MM.1S (cell line): ENCODE data around the gene HIP1.
"Not testable (repeated sequence)": the region's sequence is repeated elsewhere in the genome, so short reads cannot be mapped to it uniquely, and the experiment has no call there.

Experiments
- DNase-seq: peaks from one replicate; pipeline ENCODE4 v3.0.0-alpha.2; 2015
- H2AFZ ChIP-seq: fragments of 300-600 bp; sonication (generic); 2 replicates; pipeline ENCODE4 v1.6.0; 2016; ENCODE audit warnings: antibody characterized with exemption, low read length
- H3F3A ChIP-seq: fragments of 300-600 bp; sonication (generic); 2 replicates; pipeline ENCODE4 v1.6.1; 2016; ENCODE audit warnings: mild to moderate bottlenecking, antibody characterized with exemption, low read length, moderate library complexity, mixed read lengths; ENCODE audit not compliant: insufficient read depth
- H3K27ac ChIP-seq: fragments of 300-600 bp; sonication (generic); 2 replicates; pipeline ENCODE4 v1.5.1; 2016; ENCODE audit warnings: mild to moderate bottlenecking, low read length
- H3K27me3 ChIP-seq: fragments of 300-600 bp; sonication (generic); replicated peaks from 2 replicates; pipeline ENCODE4 v1.6.0; 2016; ENCODE audit warnings: low read length; ENCODE audit not compliant: insufficient read depth
- H3K36me3 ChIP-seq: fragments of 300-600 bp; sonication (generic); replicated peaks from 2 replicates; pipeline ENCODE4 v1.6.1; 2016; ENCODE audit warnings: mild to moderate bottlenecking, low read length, mixed read lengths; ENCODE audit not compliant: insufficient read depth
- H3K4me1 ChIP-seq: fragments of 300-600 bp; sonication (generic); 2 replicates; pipeline ENCODE4 v1.6.1; 2016; ENCODE audit warnings: low read length, mixed read lengths
- H3K4me2 ChIP-seq: fragments of 300-600 bp; sonication (generic); 2 replicates; pipeline ENCODE4 v1.6.0; 2016; ENCODE audit warnings: low read depth, low read length
- H3K4me3 ChIP-seq: fragments of 300-600 bp; sonication (generic); 2 replicates; pipeline ENCODE4 v1.5.1; 2016; ENCODE audit warnings: low read length, mixed read lengths
- H3K79me2 ChIP-seq: fragments of 300-600 bp; sonication (generic); 2 replicates; pipeline ENCODE4 v1.6.1; 2016; ENCODE audit warnings: mixed run types, low read length, mixed read lengths
- H3K9ac ChIP-seq: fragments of 300-600 bp; sonication (generic); 2 replicates; pipeline ENCODE4 v1.6.1; 2016; ENCODE audit warnings: low read length, mixed read lengths
- H3K9me2 ChIP-seq: fragments of 300-600 bp; sonication (generic); replicated peaks from 2 replicates; pipeline ENCODE4 v1.6.1; 2016; ENCODE audit warnings: mild to moderate bottlenecking, low read length, mixed read lengths; ENCODE audit not compliant: insufficient read depth
- H3K9me3 ChIP-seq: fragments of 300-600 bp; sonication (generic); replicated peaks from 2 replicates; pipeline ENCODE4 v1.6.1; 2016; ENCODE audit warnings: mild to moderate bottlenecking, low read length, mixed read lengths; ENCODE audit not compliant: insufficient read depth
- H4K20me1 ChIP-seq: fragments of 300-600 bp; sonication (generic); 2 replicates; pipeline ENCODE4 v1.6.1; 2016; ENCODE audit warnings: mild to moderate bottlenecking, low read length, moderate library complexity, mixed read lengths; ENCODE audit not compliant: insufficient read depth
- CTCF ChIP-seq: fragments of 300-600 bp; sonication (generic); IDR thresholded peaks from 2 replicates; pipeline ENCODE4 v1.5.1; 2016; ENCODE audit warnings: antibody characterized with exemption, low read length, mixed read lengths
- EZH2 ChIP-seq: fragments of 300-600 bp; sonication (generic); optimal IDR thresholded peaks from 2 replicates; pipeline ENCODE3; 2017; ENCODE audit warnings: low read depth, mild to moderate bottlenecking, antibody characterized with exemption, low read length, mixed read lengths
- EZH2phosphoT487 ChIP-seq: fragments of 300-600 bp; sonication (generic); IDR thresholded peaks from 2 replicates; pipeline ENCODE4 v1.6.1; 2018; ENCODE audit warnings: antibody characterized with exemption, low read length

Gene HIP1

GRCh38 chr7:75727881-75728593, 10.7 kb downstream of the HIP1 start:
- Histone ChIP-seq H3K9ac (no peak overlapping the region), H3K4me2 (no peak overlapping the region), H3K9me2 (no peaks in the 10 kb centered on the region), H2AFZ (no peak overlapping the region), H3K79me2 (no peaks in the 10 kb centered on the region), H3K27ac (no peak overlapping the region; the same call in 1 of the 2 replicates), H3K4me1 (peaks cover 7% of the 10 kb centered on the region; the same call in 1 of the 2 replicates), H3K36me3 (no peaks in the 10 kb centered on the region), H3F3A (no peaks in the 10 kb centered on the region), H4K20me1 (no peaks in the 10 kb centered on the region), H3K27me3 (no peaks in the 10 kb centered on the region), H3K9me3 (no peaks in the 10 kb centered on the region), H3K4me3 (no peak overlapping the region)
- DNase-seq, result peak; percentile 52
- no peak for TF ChIP-seq EZH2

- H3K4me3 ChIP-seq, H3K9me3 ChIP-seq, H3K9me2 ChIP-seq, H2AFZ ChIP-seq, H3K27ac ChIP-seq, H3K36me3 ChIP-seq, H3K9ac ChIP-seq, H3K27me3 ChIP-seq, H3K79me2 ChIP-seq, H3K4me1 ChIP-seq, H3K4me2 ChIP-seq, DNase-seq, H4K20me1 ChIP-seq, H3F3A ChIP-seq: not testable (repeated sequence)
Measured at GRCh38 chr7:75727351-75727750, 11.4 kb downstream of the HIP1 start.

GRCh38 chr7:75725306-75725705, 13.4 kb downstream of the HIP1 start:
- Histone ChIP-seq H3K36me3 (no peaks in the 10 kb centered on the region), H3K9me2 (no peaks in the 10 kb centered on the region), H3K9me3 (no peaks in the 10 kb centered on the region), H3K9ac (no peak overlapping the region), H3K4me2 (no peak overlapping the region), H4K20me1 (no peaks in the 10 kb centered on the region), H3K79me2 (no peaks in the 10 kb centered on the region), H3K4me3 (no peak overlapping the region), H3K27ac (no peak overlapping the region), H2AFZ (no peak overlapping the region), H3K27me3 (no peaks in the 10 kb centered on the region), H3K4me1 (peaks cover 7% of the 10 kb centered on the region; the same call in 1 of the 2 replicates), H3F3A (no peaks in the 10 kb centered on the region)
- DNase-seq, result no peak
- TF ChIP-seq EZH2phosphoT487 (no peak), EZH2 (no peak), CTCF (no peak)

- DNase-seq, result no peak
- Histone ChIP-seq H3K9me3 (no peaks in the 10 kb centered on the region), H3K9me2 (no peaks in the 10 kb centered on the region), H3K4me2 (no peak overlapping the region), H3F3A (no peaks in the 10 kb centered on the region), H2AFZ (no peak overlapping the region), H3K27ac (no peak overlapping the region), H3K4me3 (no peak overlapping the region), H3K27me3 (no peaks in the 10 kb centered on the region), H3K4me1 (peaks cover 7% of the 10 kb centered on the region; the same call in 1 of the 2 replicates), H3K9ac (no peak overlapping the region), H3K79me2 (no peaks in the 10 kb centered on the region), H4K20me1 (no peaks in the 10 kb centered on the region), H3K36me3 (no peaks in the 10 kb centered on the region)
- no peak for TF ChIP-seq CTCF
- no peak for TF ChIP-seq EZH2
- no peak for TF ChIP-seq EZH2phosphoT487
Measured at GRCh38 chr7:75723444-75723843, 15.3 kb downstream of the HIP1 start.
